Chondrocyte (in vitro differentiated cells): ENCODE measurements around the gene ARSB. TPM values are rescaled to one million over a fixed set of nuclear protein-coding genes. Genes with fewer than 3 reads are reported as not detected.

Source experiments
- DNase-seq: peaks from one replicate; pipeline ENCODE4 v3.0.0; 2021; ENCODE audit warnings: mixed read lengths, low spot score
- H3K27ac Mint-ChIP-seq: one replicate; pipeline ENCODE4 v1.8.0; 2021; ENCODE audit warnings: mild to moderate bottlenecking, moderate library complexity, mixed read lengths; ENCODE audit not compliant: unreplicated experiment
- H3K27me3 Mint-ChIP-seq: 2 replicates; pipeline ENCODE4 v1.8.0; 2021; ENCODE audit warnings: low read depth, mixed read lengths
- H3K36me3 Mint-ChIP-seq: 2 replicates; pipeline ENCODE4 v1.8.0; 2021; ENCODE audit warnings: low read depth, mixed read lengths
- H3K4me1 Mint-ChIP-seq: 2 replicates; pipeline ENCODE4 v1.8.0; 2021; ENCODE audit warnings: low read depth, mild to moderate bottlenecking, mixed read lengths
- H3K4me3 Mint-ChIP-seq: one replicate; pipeline ENCODE4 v1.8.0; 2021; ENCODE audit warnings: mild to moderate bottlenecking, moderate library complexity, mixed read lengths; ENCODE audit not compliant: unreplicated experiment
- H3K9me3 Mint-ChIP-seq: 2 replicates; pipeline ENCODE4 v1.8.0; 2021; ENCODE audit warnings: low read depth, mixed read lengths
- total RNA-seq: library from RNA; stranded (reverse); gene quantifications from 3 replicates; pipeline ENCODE4 v1.2.1, GENCODE V29; 2021
- TF ChIP-seq, protein P1 (sequence below): fragments of 200-600 bp; sonication (generic); IDR thresholded peaks from 2 replicates; pipeline ENCODE4 v1.5.0; 2021; ENCODE audit warnings: antibody characterized with exemption, mild to moderate bottlenecking, moderate library complexity

Gene ARSB
- total RNA-seq, 1 donor from 2014 or later: 45.1 TPM

DNA sequence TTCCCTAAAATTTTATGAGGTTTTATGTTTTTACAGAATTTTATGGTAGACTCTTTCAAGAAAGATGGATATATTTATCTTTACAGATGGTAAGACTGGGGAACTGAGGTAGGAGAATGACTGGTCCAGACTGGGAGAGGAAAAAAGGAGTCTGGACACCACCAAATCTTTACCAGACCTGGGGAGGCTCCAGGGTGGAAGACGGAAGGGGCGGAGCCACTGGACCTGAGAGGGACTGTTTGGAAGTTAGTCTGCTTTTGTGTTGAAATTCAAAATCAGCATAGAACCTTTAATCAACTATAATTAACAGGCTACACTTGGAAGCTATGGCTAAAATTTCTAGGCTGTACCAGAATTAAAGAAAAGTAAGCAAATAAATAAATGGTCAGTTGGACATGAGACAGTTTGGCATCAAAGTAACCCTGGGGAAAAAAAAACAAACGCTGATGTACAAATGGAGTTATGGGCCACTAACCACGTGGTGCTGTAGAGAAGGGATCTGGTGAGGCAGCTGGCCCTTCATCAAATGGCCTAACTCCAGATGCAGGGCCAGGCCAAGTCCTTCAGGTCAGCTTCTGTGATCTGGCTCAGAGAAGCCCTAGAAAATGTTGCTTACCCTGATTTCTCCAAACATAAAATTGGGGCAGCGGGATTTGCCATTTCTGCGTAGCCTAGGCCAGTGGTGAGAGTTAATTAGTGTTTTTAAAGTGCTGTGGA is 155.1 kb downstream of the ARSB start:
- Mint-ChIP-seq H3K27me3 (no peaks in the 10 kb centered on the region), H3K27ac (no peak overlapping the region), H3K4me1 (peaks cover 12% of the 10 kb centered on the region), H3K36me3 (peaks cover 3% of the 10 kb centered on the region), H3K4me3 (no peak overlapping the region), H3K9me3 (peaks cover 3% of the 10 kb centered on the region)
- DNase-seq: no peak
- TF ChIP-seq, protein P1, sequence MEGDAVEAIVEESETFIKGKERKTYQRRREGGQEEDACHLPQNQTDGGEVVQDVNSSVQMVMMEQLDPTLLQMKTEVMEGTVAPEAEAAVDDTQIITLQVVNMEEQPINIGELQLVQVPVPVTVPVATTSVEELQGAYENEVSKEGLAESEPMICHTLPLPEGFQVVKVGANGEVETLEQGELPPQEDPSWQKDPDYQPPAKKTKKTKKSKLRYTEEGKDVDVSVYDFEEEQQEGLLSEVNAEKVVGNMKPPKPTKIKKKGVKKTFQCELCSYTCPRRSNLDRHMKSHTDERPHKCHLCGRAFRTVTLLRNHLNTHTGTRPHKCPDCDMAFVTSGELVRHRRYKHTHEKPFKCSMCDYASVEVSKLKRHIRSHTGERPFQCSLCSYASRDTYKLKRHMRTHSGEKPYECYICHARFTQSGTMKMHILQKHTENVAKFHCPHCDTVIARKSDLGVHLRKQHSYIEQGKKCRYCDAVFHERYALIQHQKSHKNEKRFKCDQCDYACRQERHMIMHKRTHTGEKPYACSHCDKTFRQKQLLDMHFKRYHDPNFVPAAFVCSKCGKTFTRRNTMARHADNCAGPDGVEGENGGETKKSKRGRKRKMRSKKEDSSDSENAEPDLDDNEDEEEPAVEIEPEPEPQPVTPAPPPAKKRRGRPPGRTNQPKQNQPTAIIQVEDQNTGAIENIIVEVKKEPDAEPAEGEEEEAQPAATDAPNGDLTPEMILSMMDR: no peak

DNA sequence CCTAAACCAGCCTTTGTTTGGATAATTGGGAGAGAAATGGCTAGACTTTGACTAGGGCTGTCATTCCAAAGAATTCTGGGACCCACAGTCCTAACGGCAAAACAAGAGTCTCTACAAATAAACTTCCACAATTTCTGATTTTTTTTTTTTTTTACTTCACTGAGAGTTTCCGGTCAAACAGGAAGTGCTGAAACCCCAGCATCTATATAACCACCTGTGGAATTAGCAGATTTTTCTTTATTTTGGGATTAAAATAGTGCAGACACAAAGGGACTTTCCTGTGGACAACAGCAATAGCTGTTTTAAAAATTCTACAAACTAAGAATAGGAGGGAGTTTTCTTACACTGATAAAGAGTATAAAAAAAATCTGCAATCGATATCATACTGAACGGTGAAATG is 157.4 kb downstream of the ARSB start:
- Mint-ChIP-seq H3K27ac (no peak overlapping the region), H3K9me3 (peaks cover 3% of the 10 kb centered on the region), H3K4me3 (no peak overlapping the region), H3K27me3 (no peaks in the 10 kb centered on the region), H3K4me1 (peaks cover 16% of the 10 kb centered on the region), H3K36me3 (peaks cover 2% of the 10 kb centered on the region)
- TF ChIP-seq, protein P1: no peak
- DNase-seq: no peak

DNA sequence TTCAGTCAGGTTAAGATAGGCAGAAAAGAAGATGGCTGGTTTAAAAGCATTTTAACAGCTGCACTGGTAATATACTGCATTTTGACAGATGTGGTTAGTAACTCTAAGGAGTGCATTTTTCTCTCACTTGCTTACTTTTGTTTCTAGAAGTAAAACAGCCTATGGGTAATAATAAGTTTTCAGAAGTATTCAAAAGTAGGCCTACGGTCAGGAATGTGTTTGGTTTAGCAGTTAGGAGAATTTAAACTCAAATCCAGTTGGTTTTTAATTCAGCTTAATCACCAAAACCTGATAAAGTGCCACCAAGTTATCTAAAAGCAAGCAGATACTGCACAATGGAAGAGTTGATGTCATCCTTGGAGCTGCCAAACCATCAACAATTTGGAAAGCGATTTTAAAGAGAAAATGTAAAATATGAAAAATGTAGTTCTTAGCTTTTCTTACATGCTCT is 160.3 kb downstream of the ARSB start:
- TF ChIP-seq, protein P1: no peak
- peak overlapping the region; percentile 56 for H3K27ac Mint-ChIP-seq
- no peak overlapping the region for H3K4me3 Mint-ChIP-seq
- H3K9me3 Mint-ChIP-seq: peaks cover 5% of the 10 kb centered on the region
- no peak for DNase-seq
- no peaks in the 10 kb centered on the region for H3K27me3 Mint-ChIP-seq
- H3K36me3 Mint-ChIP-seq: peaks cover 1% of the 10 kb centered on the region
- peaks cover 27% of the 10 kb centered on the region for H3K4me1 Mint-ChIP-seq

DNA sequence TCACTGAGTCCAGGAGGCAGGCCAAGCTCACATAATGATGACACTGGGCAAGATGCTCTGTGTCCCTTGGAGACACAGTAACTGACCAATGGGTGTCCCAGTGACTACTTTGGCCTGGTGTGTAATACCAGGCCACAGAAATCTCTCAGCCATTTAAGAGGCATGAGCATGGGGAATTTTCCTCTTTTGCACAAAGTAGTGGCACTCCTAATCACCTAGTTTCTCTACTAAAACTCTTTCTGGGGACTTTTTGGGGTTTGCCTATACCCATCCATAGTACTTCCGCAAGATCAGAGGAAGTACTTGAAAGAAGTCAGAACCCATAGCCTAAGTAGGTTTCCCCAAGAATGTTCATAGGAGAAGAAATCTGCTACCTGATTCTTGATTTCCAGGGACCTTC is 161.9 kb downstream of the ARSB start:
- no peak for DNase-seq
- H3K36me3 Mint-ChIP-seq: no peaks in the 10 kb centered on the region
- no peak overlapping the region for H3K27ac Mint-ChIP-seq
- H3K9me3 Mint-ChIP-seq: peaks cover 4% of the 10 kb centered on the region
- H3K27me3 Mint-ChIP-seq: no peaks in the 10 kb centered on the region
- TF ChIP-seq, protein P1: no peak
- no peak overlapping the region for H3K4me3 Mint-ChIP-seq
- peaks cover 39% of the 10 kb centered on the region for H3K4me1 Mint-ChIP-seq

DNA sequence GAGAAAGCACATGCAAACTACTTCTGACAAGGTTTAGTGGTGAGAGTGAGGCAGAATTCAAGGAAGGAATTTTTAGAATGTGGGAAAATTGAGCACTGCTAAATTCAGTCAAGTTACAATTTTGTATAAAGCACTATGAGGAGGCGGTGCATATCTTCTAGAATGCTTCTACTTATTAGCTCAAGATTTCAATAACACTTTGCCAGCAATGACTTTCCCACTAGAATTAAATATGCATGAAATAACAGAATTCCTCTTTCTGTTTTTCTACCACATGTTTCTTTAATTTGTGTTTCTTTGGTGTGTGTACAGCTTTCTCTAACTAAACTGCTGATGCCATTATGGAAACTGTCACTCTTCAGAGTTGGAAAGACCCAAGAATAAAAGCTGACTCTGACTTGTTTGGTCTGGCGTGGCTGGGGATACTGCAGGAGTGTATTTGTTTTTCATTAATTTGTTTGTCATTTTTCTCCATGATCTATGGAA is 163.5 kb downstream of the ARSB start:
- Mint-ChIP-seq H3K27me3 (no peaks in the 10 kb centered on the region), H3K9me3 (peaks cover 4% of the 10 kb centered on the region), H3K27ac (no peak overlapping the region), H3K36me3 (peaks cover 2% of the 10 kb centered on the region), H3K4me1 (peaks cover 39% of the 10 kb centered on the region), H3K4me3 (no peak overlapping the region)
- TF ChIP-seq, protein P1: no peak
- DNase-seq: no peak
